OCI-LY3 (cell line): Measurements from ENCODE around the gene NEU4.
"Not testable (repeated sequence)": the region's sequence is repeated elsewhere in the genome, so short reads cannot be mapped to it uniquely, and the experiment has no call there.

Experiments used
- H2AFZ ChIP-seq: fragments of 200-600, 300-600 bp; shearing (Covaris generic); 2 replicates; pipeline ENCODE4 v1.6.0; 2014; ENCODE audit warnings: antibody characterized with exemption, low read depth, low read length
- H3K27ac ChIP-seq: fragments of 200-600, 300-600 bp; sonication (generic); 2 replicates; pipeline ENCODE4 v1.5.1; 2014; ENCODE audit warnings: mild to moderate bottlenecking, low read length, moderate library complexity, mixed read lengths
- H3K27me3 ChIP-seq: fragments of 200-600, 300-600 bp; sonication (generic); 2 replicates; pipeline ENCODE4 v1.6.1; 2014; ENCODE audit warnings: low read depth, low read length, mixed read lengths
- H3K36me3 ChIP-seq: fragments of 200-600, 300-600 bp; sonication (generic); replicated peaks from 2 replicates; pipeline ENCODE3; 2014; ENCODE audit warnings: low read depth, low read length, mixed read lengths
- H3K4me1 ChIP-seq: fragments of 300-600, 200-600 bp; sonication (generic); 2 replicates; pipeline ENCODE4 v1.6.1; 2014; ENCODE audit warnings: low read length, mixed read lengths
- H3K4me2 ChIP-seq: fragments of 200-600, 300-600 bp; sonication (generic); 2 replicates; pipeline ENCODE4 v1.6.1; 2014; ENCODE audit warnings: low read length, mixed read lengths
- H3K4me3 ChIP-seq: fragments of 300-600, 200-600 bp; sonication (generic); 2 replicates; pipeline ENCODE4 v1.5.1; 2014; ENCODE audit warnings: antibody characterized with exemption, mild to moderate bottlenecking, low read length, moderate library complexity
- H3K79me2 ChIP-seq: fragments of 300-600, 200-600 bp; shearing (Covaris generic); 2 replicates; pipeline ENCODE4 v1.6.1; 2014; ENCODE audit warnings: mild to moderate bottlenecking, low read length, mixed read lengths
- H3K9ac ChIP-seq: fragments of 300-600, 200-600 bp; shearing (Covaris generic); 2 replicates; pipeline ENCODE4 v1.6.0; 2014; ENCODE audit warnings: mild to moderate bottlenecking, low read length, moderate library complexity
- H3K9me3 ChIP-seq: fragments of 200-600, 300-600 bp; shearing (Covaris generic); 2 replicates; pipeline ENCODE4 v1.6.1; 2014; ENCODE audit warnings: low read length, mixed read lengths; ENCODE audit not compliant: insufficient read depth
- H4K20me1 ChIP-seq: fragments of 200-600, 300-600 bp; sonication (generic); 2 replicates; pipeline ENCODE4 v1.6.1; 2016; ENCODE audit warnings: low read length, mixed read lengths; ENCODE audit not compliant: insufficient read depth
- EZH2phosphoT487 ChIP-seq: fragments of 200-600 bp; shearing (Covaris generic); IDR thresholded peaks from 2 replicates; pipeline ENCODE4 v1.6.1; 2018; ENCODE audit warnings: antibody characterized with exemption, mixed run types, low read depth
- TF ChIP-seq, protein P1 (sequence below): fragments of 200-600, 300-600 bp; sonication (generic); IDR thresholded peaks from 2 replicates; pipeline ENCODE4 v1.5.1; 2014; ENCODE audit warnings: antibody characterized with exemption, low read length, low read depth

Gene NEU4

GRCh38 chr2:241799522-241800197 lies 9.3 kb upstream of the NEU4 start:
- H3K9ac ChIP-seq = no peak overlapping the region
- TF ChIP-seq, protein P1, sequence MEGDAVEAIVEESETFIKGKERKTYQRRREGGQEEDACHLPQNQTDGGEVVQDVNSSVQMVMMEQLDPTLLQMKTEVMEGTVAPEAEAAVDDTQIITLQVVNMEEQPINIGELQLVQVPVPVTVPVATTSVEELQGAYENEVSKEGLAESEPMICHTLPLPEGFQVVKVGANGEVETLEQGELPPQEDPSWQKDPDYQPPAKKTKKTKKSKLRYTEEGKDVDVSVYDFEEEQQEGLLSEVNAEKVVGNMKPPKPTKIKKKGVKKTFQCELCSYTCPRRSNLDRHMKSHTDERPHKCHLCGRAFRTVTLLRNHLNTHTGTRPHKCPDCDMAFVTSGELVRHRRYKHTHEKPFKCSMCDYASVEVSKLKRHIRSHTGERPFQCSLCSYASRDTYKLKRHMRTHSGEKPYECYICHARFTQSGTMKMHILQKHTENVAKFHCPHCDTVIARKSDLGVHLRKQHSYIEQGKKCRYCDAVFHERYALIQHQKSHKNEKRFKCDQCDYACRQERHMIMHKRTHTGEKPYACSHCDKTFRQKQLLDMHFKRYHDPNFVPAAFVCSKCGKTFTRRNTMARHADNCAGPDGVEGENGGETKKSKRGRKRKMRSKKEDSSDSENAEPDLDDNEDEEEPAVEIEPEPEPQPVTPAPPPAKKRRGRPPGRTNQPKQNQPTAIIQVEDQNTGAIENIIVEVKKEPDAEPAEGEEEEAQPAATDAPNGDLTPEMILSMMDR = no peak
- TF ChIP-seq EZH2phosphoT487 = no peak
- no peaks in the 10 kb centered on the region for H3K36me3 ChIP-seq
- no peaks in the 10 kb centered on the region for H4K20me1 ChIP-seq
- no peak overlapping the region for H3K4me2 ChIP-seq
- no peak overlapping the region for H3K27ac ChIP-seq
- peaks cover 14% of the 10 kb centered on the region for H3K27me3 ChIP-seq
- H3K4me3 ChIP-seq = no peak overlapping the region
- no peaks in the 10 kb centered on the region for H3K79me2 ChIP-seq
- peaks cover 8% of the 10 kb centered on the region for H3K4me1 ChIP-seq
- H3K9me3 ChIP-seq = no peaks in the 10 kb centered on the region
- no peak overlapping the region for H2AFZ ChIP-seq

GRCh38 chr2:241800198-241800903 lies 8.6 kb upstream of the NEU4 start:
- not testable (repeated sequence) for H3K4me3 ChIP-seq, H3K9me3 ChIP-seq, H2AFZ ChIP-seq, H3K36me3 ChIP-seq, H3K9ac ChIP-seq, H3K4me2 ChIP-seq, H3K79me2 ChIP-seq, H3K27ac ChIP-seq, H4K20me1 ChIP-seq
- peaks cover 14% of the 10 kb centered on the region for H3K27me3 ChIP-seq
- peaks cover 11% of the 10 kb centered on the region for H3K4me1 ChIP-seq

DNA sequence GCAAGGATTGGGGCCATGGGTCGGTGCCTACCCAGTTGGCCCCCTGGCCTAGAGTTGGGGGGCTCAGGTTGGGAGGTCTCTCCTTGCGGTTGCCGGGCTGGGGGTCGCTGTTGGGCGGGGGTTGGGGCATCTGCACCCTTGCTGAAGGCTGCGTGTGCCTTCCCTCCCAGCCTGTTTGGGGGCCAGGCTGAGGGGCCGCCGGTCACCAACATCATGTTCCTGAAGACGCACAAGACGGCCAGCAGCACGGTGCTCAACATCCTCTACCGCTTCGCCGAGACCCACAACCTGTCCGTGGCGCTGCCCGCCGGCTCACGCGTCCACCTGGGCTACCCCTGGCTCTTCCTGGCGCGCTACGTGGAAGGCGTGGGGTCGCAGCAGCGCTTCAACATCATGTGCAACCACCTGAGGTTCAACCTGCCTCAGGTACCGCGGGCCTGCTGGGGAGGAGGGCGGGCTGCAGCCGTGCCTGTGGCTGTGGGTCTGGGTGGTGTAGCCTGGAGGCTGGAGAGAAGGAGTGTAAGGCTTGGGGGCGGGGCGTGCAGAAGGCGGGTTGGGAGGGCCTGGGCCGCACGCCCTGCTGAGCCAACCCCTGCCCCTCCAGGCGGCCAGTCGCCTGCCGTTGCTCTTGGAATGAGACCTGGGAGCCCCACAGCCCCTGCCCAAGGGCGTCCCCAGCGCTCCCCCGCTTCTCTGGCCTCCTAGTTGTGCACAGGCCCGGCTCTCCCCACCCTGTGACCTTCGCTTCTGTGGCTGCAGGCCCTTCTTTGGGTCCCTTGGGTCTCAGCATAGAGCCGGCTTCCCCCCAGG lies 7.2 kb upstream of the NEU4 start:
- Histone ChIP-seq H3K4me3 (no peak overlapping the region), H3K4me1 (peaks cover 11% of the 10 kb centered on the region), H3K9me3 (no peaks in the 10 kb centered on the region), H3K36me3 (no peaks in the 10 kb centered on the region), H3K4me2 (no peak overlapping the region), H4K20me1 (no peaks in the 10 kb centered on the region), H3K27ac (no peak overlapping the region), H3K79me2 (no peaks in the 10 kb centered on the region), H3K9ac (no peak overlapping the region), H2AFZ (no peak overlapping the region), H3K27me3 (peaks cover 14% of the 10 kb centered on the region)
- TF ChIP-seq, protein P1 = no peak
- no peak for TF ChIP-seq EZH2phosphoT487

GRCh38 chr2:241802421-241803318 lies 6.3 kb upstream of the NEU4 start:
- H2AFZ ChIP-seq = no peak overlapping the region
- H3K36me3 ChIP-seq = no peaks in the 10 kb centered on the region
- H3K9me3 ChIP-seq = no peaks in the 10 kb centered on the region
- H4K20me1 ChIP-seq = no peaks in the 10 kb centered on the region
- H3K9ac ChIP-seq = no peak overlapping the region
- H3K27me3 ChIP-seq = peaks cover 14% of the 10 kb centered on the region
- H3K4me2 ChIP-seq = no peak overlapping the region
- no peak overlapping the region for H3K4me3 ChIP-seq
- peaks cover 11% of the 10 kb centered on the region for H3K4me1 ChIP-seq
- no peak overlapping the region for H3K27ac ChIP-seq
- no peaks in the 10 kb centered on the region for H3K79me2 ChIP-seq
- no peak for TF ChIP-seq EZH2phosphoT487
- TF ChIP-seq, protein P1 = no peak
